Measurements from ENCODE around the gene RGS6.

Gene RGS6

GRCh38 chr14:72418806-72419205 lies 486.6 kb downstream of the RGS6 start:
- no peak for DNase-seq

GRCh38 chr14:72419226-72419775 lies 487.1 kb downstream of the RGS6 start:
- no peak for DNase-seq

GRCh38 chr14:72420749-72421474 lies 488.7 kb downstream of the RGS6 start:
- DNase-seq: peak; percentile 49

- no peak for DNase-seq
These were observed 491.7 kb downstream of the RGS6 start for GRCh38 chr14:72423957-72424356.

GRCh38 chr14:72430457-72430856 lies 498.2 kb downstream of the RGS6 start:
- no peak for DNase-seq

GRCh38 chr14:72432748-72433147 lies 500.5 kb downstream of the RGS6 start:
- no peak for DNase-seq

- DNase-seq: no peak
These were observed 501.3 kb downstream of the RGS6 start for GRCh38 chr14:72433511-72433910.

GRCh38 chr14:72434856-72435255 lies 502.6 kb downstream of the RGS6 start:
- DNase-seq: no peak

GRCh38 chr14:72439707-72440106 lies 507.5 kb downstream of the RGS6 start:
- DNase-seq: no peak

GRCh38 chr14:72443256-72443655 lies 511.0 kb downstream of the RGS6 start:
- no peak for DNase-seq

- DNase-seq: no peak
These were observed 511.8 kb downstream of the RGS6 start for GRCh38 chr14:72443991-72444441.

- DNase-seq: no peak
These were observed 512.5 kb downstream of the RGS6 start for GRCh38 chr14:72444701-72445100.

GRCh38 chr14:72448212-72448611 lies 516.0 kb downstream of the RGS6 start:
- DNase-seq: no peak

- DNase-seq: no peak
These were observed 518.3 kb downstream of the RGS6 start for GRCh38 chr14:72450473-72451044.

GRCh38 chr14:72451054-72451972 lies 519.1 kb downstream of the RGS6 start:
- no peak for DNase-seq

- no peak for DNase-seq
These were observed 520.5 kb downstream of the RGS6 start for GRCh38 chr14:72452774-72453173.

- no peak for DNase-seq
These were observed 522.3 kb downstream of the RGS6 start for GRCh38 chr14:72454388-72455160.

GRCh38 chr14:72457641-72458040 lies 525.4 kb downstream of the RGS6 start:
- no peak for DNase-seq

- DNase-seq: no peak
These were observed 529.8 kb downstream of the RGS6 start for GRCh38 chr14:72462056-72462455.

- DNase-seq: no peak
These were observed 531.1 kb downstream of the RGS6 start for GRCh38 chr14:72463291-72463866.

GRCh38 chr14:72464226-72464625 lies 532.0 kb downstream of the RGS6 start:
- DNase-seq: no peak

- DNase-seq: no peak
These were observed 534.1 kb downstream of the RGS6 start for GRCh38 chr14:72466325-72466724.

All from NCI-H2227 treated with DMSO at 0.1 percent for 48 hours (cell line).